ENCODE results near the gene RECQL.

The RECQL gene

DNA sequence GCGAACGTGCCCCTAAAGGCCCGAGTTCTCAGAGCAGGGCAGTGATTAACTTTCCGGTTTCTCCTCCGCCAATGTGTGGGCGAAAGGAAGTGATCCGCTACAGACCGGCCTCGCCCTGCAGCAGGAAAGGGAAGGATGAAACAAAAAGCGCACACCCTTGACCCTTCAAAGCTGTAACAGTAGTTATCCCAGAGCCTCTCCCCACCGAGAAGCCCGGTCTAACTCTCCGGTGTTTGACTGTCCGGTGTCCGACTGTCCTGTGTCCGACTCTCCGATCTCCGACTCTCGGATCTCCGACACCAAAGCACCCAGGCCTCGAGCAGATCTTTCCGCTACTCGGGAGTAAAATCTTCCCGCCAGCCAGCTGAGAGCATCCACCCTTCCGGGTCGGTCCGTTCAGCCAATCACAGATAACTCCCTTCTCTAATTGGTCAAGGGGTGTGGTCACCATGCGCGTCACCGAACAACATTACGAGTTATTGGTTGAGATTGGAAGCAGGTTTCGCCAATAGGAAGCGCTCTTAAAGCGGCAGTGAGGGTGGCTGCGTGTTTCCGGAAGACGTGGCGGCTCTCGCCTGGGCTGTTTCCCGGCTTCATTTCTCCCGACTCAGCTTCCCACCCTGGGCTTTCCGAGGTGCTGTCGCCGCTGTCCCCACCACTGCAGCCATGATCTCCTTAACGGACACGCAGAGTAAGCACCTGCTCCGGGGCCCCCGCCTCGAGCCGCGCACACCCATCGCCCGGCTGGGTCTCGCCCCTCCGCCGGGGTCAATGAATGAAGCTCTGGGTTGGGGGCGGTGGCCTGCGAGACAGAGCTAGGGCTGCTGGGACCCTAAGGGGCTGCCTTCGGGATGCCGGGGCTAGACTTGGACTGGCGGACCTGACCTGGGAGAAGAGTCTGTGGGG, at the start of gene RECQL, which contains the start of gene GOLT1B:
Gene RECQL (minus strand): TSS at position 378 of the 906 bp plus-strand sequence. CDS start 2,065 bp downstream, outside the sequence.
Gene GOLT1B (plus strand): TSS at position 532 of the 906 bp plus-strand sequence. CDS start 135 bp downstream, at position 667.
- DNase-seq, result peak; percentile 96

DNA sequence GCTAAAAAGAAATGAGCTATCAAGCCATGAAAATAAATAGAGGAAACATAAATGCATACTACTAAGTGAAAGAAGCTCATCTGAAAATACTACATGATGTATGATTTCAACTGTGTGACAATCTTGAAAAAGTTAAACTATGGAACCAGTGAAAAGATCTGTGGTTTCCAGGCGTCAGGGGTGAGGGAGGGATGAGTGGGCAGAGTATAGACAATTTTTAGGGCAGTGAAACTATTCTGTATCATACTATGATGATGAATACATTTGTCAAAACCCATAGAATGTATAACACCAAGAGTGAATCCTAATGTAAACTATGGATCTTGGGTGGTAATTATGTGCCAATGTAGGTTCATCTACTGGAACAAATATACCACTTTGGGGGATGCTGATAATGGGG, 46.0 kb upstream of the RECQL start:
- DNase-seq, result no peak

DNA sequence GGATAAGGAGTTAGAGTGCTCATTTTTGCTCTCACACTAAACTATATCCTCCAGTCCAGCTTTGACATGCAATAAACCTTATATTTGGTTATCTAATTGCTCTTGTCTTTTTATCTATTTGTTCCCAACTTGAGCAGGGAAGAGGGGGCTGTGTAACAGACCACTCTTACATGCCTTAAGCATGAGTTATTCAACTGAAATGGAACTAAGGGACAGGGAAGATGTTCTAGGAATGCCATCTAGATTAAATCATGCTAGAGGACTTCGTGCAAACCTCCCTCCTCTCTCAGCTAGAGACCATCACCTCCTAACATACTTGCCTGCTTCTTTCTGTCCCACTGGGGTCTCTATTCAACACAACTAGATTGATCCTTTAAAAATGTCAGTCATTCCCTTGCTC, 45.3 kb upstream of the RECQL start:
- DNase-seq, result no peak

GRCh38 chr12:21545557-21545956, 44.1 kb upstream of the RECQL start:
- DNase-seq, result no peak

DNA sequence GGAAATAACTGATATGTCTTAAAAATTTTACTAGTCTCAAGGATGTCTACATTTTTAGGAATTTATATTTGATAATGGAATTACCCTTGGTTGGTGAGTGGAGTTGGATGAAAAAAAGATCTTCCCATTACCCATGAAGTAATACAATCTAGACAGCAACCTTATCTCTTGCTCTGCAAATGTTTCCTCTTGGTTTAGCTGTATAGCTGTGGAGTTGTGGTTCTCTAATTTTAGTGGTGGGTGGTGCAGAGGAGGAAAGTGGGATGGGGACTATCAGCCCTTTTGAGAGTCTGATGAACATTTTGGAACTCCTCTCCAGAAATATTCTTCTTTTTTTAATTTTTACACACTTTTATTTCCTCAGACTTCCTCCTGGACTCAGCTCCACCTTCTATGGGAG, 41.7 kb upstream of the RECQL start:
- no peak for DNase-seq

DNA sequence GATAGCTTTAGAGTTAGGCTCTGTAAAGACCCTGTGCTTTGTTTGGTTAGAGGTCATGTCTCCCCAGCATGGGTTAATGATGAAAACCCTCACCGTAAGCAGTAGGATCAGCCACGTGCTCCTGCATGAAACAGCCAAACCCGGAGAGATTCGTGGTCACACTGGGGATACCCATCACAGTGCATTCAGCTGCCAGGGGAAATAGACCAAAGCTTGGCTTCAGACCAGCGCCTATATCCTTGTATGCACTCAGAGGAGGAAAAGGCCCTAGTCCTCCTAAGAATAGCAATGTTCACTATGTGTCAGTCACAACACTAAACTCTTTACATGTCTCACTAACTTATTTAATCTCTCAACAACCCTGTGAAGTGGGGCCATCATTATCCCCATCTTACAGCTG, 41.0 kb upstream of the RECQL start:
- DNase-seq, result no peak

DNA sequence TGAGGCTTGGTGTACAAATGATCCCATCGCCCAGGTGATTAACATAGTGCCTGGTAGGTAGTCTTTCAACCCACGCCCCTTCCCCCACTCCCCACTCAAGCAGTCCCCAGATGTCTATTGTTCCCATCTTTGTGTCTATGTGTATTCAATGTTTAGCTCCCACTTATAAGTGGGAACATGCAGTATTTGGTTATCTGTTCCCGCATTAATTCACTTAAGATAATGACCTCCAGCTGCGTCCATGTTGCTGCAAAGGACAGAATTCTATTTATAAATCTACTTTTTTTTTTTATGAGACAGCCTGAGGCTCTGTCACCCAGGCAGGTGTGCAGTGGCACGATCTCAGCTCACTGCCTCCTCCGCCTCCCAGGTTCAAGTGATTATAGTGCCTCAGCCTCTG, 40.3 kb upstream of the RECQL start:
- no peak for DNase-seq

GRCh38 chr12:21539797-21540196, 38.4 kb upstream of the RECQL start:
- DNase-seq, result no peak

DNA sequence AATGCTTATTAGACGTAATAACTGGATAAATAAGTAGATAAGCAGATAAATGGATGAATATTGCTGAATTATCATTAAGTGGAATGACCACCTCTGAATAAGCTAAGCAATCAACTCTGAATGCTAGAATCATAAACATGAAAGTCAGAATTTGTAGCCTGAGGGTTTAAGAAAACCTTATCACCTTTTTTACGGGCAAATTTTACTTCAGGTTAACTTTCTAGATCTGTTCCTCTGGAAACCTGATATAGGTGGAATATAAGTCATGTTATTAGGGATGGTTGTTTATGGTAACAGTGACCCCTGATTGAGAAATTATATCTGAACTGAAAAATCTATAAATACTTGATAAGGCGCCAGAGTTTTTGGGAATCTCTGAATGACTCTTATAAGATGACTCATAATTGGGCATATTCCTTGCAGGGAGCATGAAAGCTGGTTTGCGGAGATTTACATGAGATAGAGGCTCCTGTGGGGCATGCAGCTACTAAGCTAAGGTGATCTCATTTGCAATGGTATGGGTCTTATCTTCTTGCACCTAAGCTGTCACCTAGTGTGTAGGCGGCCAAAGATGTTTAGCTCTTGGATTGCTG, 36.7 kb upstream of the RECQL start:
- no peak for DNase-seq

DNA sequence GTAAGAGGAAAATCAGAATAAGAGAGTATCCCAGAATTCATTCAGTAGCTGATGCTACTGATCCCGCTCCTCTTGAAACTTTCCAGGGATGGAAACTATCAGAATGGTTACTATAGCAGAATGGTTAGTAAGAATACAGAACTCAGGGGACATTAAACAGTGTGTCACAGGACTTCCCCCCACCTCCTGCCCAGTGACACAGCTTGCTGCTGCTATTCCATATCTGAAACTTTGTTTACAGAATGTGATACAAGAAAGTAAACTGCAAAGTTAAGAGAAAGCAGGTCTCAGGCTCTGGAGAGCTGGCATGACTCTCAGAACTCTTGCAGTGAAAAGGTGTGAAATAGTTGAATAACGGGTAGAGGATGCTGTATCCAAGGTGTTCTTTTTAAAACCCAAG, 28.0 kb upstream of the RECQL start:
- no peak for DNase-seq

DNA sequence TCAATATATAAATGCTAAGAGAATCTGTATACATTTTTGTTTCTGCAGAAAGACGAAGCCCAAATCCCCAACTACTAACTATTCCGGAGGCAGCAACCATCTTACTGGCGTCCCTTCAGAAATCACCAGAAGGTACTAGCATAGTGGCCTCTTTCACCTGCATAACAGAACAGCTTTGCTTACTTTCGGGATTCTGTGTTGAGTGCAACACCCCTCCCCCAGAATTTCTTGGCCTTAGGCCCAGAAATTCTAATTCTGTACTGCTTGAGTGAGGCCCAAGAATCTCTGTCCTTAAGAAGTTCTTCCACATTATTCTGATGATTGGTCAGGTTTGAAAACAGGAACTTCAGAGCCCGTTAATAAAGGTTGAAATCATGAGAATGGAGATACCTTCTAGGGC, 27.5 kb upstream of the RECQL start:
- no peak for DNase-seq

- DNase-seq, result no peak
Measured at GRCh38 chr12:21527451-21528180, 26.2 kb upstream of the RECQL start.

- DNase-seq, result no peak
Measured at GRCh38 chr12:21526721-21527345, 25.4 kb upstream of the RECQL start.

DNA sequence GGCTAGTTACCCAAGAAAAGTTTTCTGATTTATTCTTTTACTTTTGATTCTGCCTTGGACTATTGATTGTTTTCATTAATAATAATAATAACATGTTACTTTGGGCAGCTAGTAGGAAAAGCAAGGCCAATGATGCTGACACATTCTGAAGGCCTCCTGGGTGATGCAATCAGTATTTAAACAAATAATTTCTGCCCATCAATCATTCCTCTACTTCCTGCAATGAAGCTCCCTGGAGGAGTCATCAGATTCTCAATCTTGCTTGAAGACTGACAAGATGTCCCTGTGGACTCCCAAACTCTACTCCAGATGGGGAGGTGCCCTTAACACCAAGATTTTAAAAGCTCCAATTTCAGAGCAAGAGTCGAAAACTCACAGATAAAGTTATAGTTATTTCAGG, 24.6 kb upstream of the RECQL start, which contains the start of gene SPX:
Gene SPX (plus strand): TSS at position 244 of the 400 bp plus-strand sequence. CDS start 177 bp downstream, outside the sequence.
- no peak for DNase-seq

DNA sequence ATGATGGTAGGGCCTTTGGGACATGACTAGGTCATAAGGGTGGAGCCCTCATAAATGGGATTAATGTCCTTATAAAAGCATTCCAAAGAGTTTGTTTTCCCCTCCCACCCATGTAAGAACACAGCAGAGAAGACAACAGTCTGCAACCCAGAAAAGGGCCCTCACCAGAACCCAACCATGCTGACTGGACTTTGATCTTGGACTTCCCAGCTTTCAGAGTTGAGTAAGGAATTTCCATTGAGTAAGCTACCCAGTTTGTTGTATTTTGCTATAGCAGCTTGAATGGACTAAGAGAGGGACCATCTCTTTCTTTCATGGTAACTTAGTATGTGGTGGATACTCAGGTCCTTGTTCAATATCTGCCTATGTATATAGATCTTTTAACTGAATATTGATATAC, 21.7 kb upstream of the RECQL start:
- DNase-seq, result no peak

- no peak for DNase-seq
Measured at GRCh38 chr12:21521541-21521940, 20.1 kb upstream of the RECQL start.

GRCh38 chr12:21518451-21518850, 17.0 kb upstream of the RECQL start:
- no peak for DNase-seq

- DNase-seq, result no peak
Measured at GRCh38 chr12:21516281-21516680, 14.8 kb upstream of the RECQL start.

GRCh38 chr12:21509768-21510167, 8.3 kb upstream of the RECQL start:
- no peak for DNase-seq

GRCh38 chr12:21507849-21508248, 6.4 kb upstream of the RECQL start:
- no peak for DNase-seq

DNA sequence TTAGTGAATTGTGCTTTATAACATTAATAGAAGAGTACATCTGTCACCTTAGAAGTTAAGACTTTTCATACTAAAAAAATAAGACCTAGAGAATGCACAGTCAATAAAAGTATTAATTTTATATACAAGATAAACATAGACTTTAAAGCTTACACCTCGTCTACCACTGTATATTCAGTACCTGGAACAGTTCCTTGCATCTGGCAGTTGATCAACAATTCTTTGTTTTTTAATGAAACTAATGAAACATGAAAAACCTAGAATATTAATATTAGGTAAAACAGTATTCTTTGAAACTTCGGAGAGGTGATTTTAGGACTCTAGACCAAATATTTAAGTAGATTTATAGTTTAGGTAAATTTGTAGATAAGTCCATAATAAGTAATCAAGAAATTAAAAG, 4.5 kb upstream of the RECQL start:
- DNase-seq, result no peak

GRCh38 chr12:21502872-21503271, 1.4 kb upstream of the RECQL start:
- DNase-seq, result no peak

DNA sequence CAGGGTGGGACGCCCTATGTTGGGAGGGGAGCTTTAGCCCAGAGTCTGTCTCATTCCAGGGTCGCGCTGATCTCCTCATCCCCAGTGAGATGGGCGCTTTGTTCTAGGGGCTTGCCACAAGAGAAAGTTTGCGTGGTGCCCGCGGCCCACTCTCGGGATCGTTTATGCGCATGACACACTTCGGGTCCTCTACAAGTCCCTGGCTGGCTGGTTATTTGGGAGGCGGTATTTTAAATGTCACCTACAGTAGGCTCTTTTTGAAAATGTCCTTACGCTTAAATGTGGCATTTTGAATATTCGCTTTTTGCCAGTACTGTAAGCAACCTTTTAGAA, 695 bp upstream of the RECQL start:
- no peak for DNase-seq
